Right cardiac atrium (tissue), 5 donors: ENCODE data around the gene IFT81. TPM values are rescaled to one million over a fixed set of nuclear protein-coding genes. Genes with fewer than 3 reads are reported as not detected.

Source experiments
- ATAC-seq, 2 donors: fragments of 200-7000 bp; cut with Tn5 transposase; one replicate each; pipeline versions ENCODE4 v1.8.0 to v1.9.1; 2020; ENCODE audit warnings: moderate library complexity in 2 of 2, mild to moderate bottlenecking in 1 of 2
- DNase-seq, 3 donors: peaks; one replicate each; pipeline ENCODE4 v3.0.0-alpha.2; 2020
- H3K27ac ChIP-seq: one replicate; pipeline ENCODE4 v1.5.1; 2013; ENCODE audit warnings: mild to moderate bottlenecking, low read length, control low read depth, moderate library complexity
- H3K27me3 ChIP-seq: one replicate; pipeline ENCODE4 v1.6.1; 2013; ENCODE audit not compliant: control insufficient read depth, insufficient read depth
- H3K4me1 ChIP-seq: one replicate; pipeline ENCODE4 v1.6.1; 2013; ENCODE audit warnings: low read length; ENCODE audit not compliant: control insufficient read depth, insufficient read depth
- H3K4me3 ChIP-seq: one replicate; pipeline ENCODE4 v1.5.1; 2013; ENCODE audit warnings: low read length, control low read depth
- H3K9me3 ChIP-seq: one replicate; pipeline ENCODE4 v1.6.1; 2013; ENCODE audit warnings: low read length; ENCODE audit not compliant: control insufficient read depth
- WGBS: extraction: QIAGEN DNeasy Blood & Tissue Kit; methylation state at CpG from one replicate; pipeline ENCODE4 v1.1.7; 2013; 5-methylcytosine and 5-hydroxymethylcytosine counted together
- intact Hi-C, 4 donors: fragments of 100-400 bp; cut with DNase I; formaldehyde crosslinking; loops; one replicate each; pipeline versions ENCODE4 v1.11.0 to v1.14.0; 2022 to 2023
- polyA plus RNA-seq: library from polyadenylated mRNA; stranded (reverse); fragments of 200-250 nt; gene quantifications from one replicate; pipeline ENCODE4 v1.2.3, GENCODE V29; 2013
- total RNA-seq, 4 donors: library from RNA; stranded (reverse); fragmentation: NEBNext Ultra II Directional; extraction: Animal tissue kit (Norgen Biotek cat#: 25700); gene quantifications; one replicate each; pipeline ENCODE4 v1.2.1, GENCODE V29; 2021
- donor health status: healthy with polysubstance abuse.
- donor health status: DM: no; HTN: yes; CAD: no.
- donor health status: DM: no; HTN: no; CAD: no.
- donor health status: DM: no; HTN: yes; CAD: no; lungs with severe emphysema.
- donor health status: DM: yes; HTN: yes; CAD: no.

The IFT81 gene
- total and polyA plus RNA-seq, 5 donors: 7.6 to 14.9 (median 11.2) TPM

- DNase-seq: no peak
- intact Hi-C loops: no loop called here
- H3K4me3 ChIP-seq: no peak overlapping the region
- no peak overlapping the region for H3K27ac ChIP-seq
- WGBS: 88% methylated on average over 1 of the region's 1 CpG
- no peaks in the 10 kb centered on the region for H3K27me3 ChIP-seq
- ATAC-seq: no peak
- no peaks in the 10 kb centered on the region for H3K4me1 ChIP-seq
- H3K9me3 ChIP-seq: no peaks in the 10 kb centered on the region
Measured at GRCh38 chr12:110230655-110231054, 106.5 kb downstream of the IFT81 start.

GRCh38 chr12:110233212-110233903 lies 109.2 kb downstream of the IFT81 start:
- Histone ChIP-seq H3K27me3 (no peaks in the 10 kb centered on the region), H3K27ac (peak overlapping the region; percentile 42), H3K4me1 (no peaks in the 10 kb centered on the region), H3K9me3 (no peaks in the 10 kb centered on the region), H3K4me3 (no peak overlapping the region)
- intact Hi-C loops: no loop called here
- peak; percentile 69 to 73 for ATAC-seq
- 60% methylated on average over 6 of the region's 6 CpGs for WGBS
- no peak for DNase-seq

GRCh38 chr12:110234331-110234751 lies 110.2 kb downstream of the IFT81 start:
- no peak for DNase-seq
- intact Hi-C loops: no loop called here
- Histone ChIP-seq H3K4me3 (no peak overlapping the region), H3K4me1 (no peaks in the 10 kb centered on the region), H3K27ac (no peak overlapping the region), H3K27me3 (no peaks in the 10 kb centered on the region), H3K9me3 (no peaks in the 10 kb centered on the region)
- no peak for ATAC-seq
- 16% methylated on average over 2 of the region's 2 CpGs for WGBS

- Histone ChIP-seq H3K27ac (no peak overlapping the region), H3K4me3 (no peak overlapping the region), H3K4me1 (no peaks in the 10 kb centered on the region), H3K27me3 (no peaks in the 10 kb centered on the region), H3K9me3 (no peaks in the 10 kb centered on the region)
- intact Hi-C loops: no loop called here
- 14% methylated on average over 3 of the region's 3 CpGs for WGBS
- ATAC-seq (peak; percentile 39 to 47), DNase-seq (no peak)
Measured at GRCh38 chr12:110234755-110235154, 110.6 kb downstream of the IFT81 start.

- intact Hi-C loops: no loop called here
- WGBS: 46% methylated on average over 1 of the region's 1 CpG
- no peaks in the 10 kb centered on the region for H3K27me3 ChIP-seq
Measured at GRCh38 chr12:110235383-110235782, 111.2 kb downstream of the IFT81 start.

GRCh38 chr12:110243227-110243626 lies 119.1 kb downstream of the IFT81 start:
- intact Hi-C loops: loop anchor here in 1 of 4 donors (10.0 kb wide), 1 partner anchor 138 kb away; no protein-coding TSS in a partner anchor
- no peak overlapping the region for H3K4me3 ChIP-seq
- H3K27ac ChIP-seq: no peak overlapping the region
- 90% methylated on average over 5 of the region's 5 CpGs for WGBS
- no peak for DNase-seq
- no peaks in the 10 kb centered on the region for H3K27me3 ChIP-seq
- no peaks in the 10 kb centered on the region for H3K9me3 ChIP-seq
- no peak for ATAC-seq
- peaks cover 6% of the 10 kb centered on the region for H3K4me1 ChIP-seq

More at GRCh38 chr12:110235383-110235782, 111.2 kb downstream of the IFT81 start:
- H3K4me1 ChIP-seq: no peaks in the 10 kb centered on the region
- H3K27ac ChIP-seq: no peak overlapping the region
- no peak overlapping the region for H3K4me3 ChIP-seq
- DNase-seq: no peak
- H3K9me3 ChIP-seq: no peaks in the 10 kb centered on the region
- no peak for ATAC-seq

- Histone ChIP-seq H3K4me1 (peaks cover 11% of the 10 kb centered on the region), H3K27me3 (no peaks in the 10 kb centered on the region), H3K27ac (peak overlapping the region; percentile 67), H3K9me3 (no peaks in the 10 kb centered on the region), H3K4me3 (no peak overlapping the region)
- intact Hi-C loops: loop anchor here in 1 of 4 donors (10.0 kb wide), 1 partner anchor 140 kb away; no protein-coding TSS in a partner anchor
- ATAC-seq (no peak), DNase-seq (no peak)
- 79% methylated on average over 12 of the region's 12 CpGs for WGBS
Measured at GRCh38 chr12:110244372-110244771, 120.2 kb downstream of the IFT81 start.

GRCh38 chr12:110244829-110245228 lies 120.7 kb downstream of the IFT81 start:
- 59% methylated on average over 8 of the region's 8 CpGs for WGBS
- Histone ChIP-seq H3K4me1 (peaks cover 15% of the 10 kb centered on the region), H3K4me3 (no peak overlapping the region), H3K9me3 (no peaks in the 10 kb centered on the region), H3K27ac (peak overlapping the region; percentile 72), H3K27me3 (no peaks in the 10 kb centered on the region)
- ATAC-seq: peak; percentile 51 to 55
- intact Hi-C loops: loop anchor here in 1 of 4 donors (5.0 to 10.0 kb wide), 2 partner anchors 37 to 140 kb away; partner anchors contain the start of gene ATP2A2
- peak; percentile 36 to 79 (median 79) for DNase-seq

GRCh38 chr12:110245369-110245772 lies 121.2 kb downstream of the IFT81 start:
- Histone ChIP-seq H3K4me3 (no peak overlapping the region), H3K27ac (peak overlapping the region; percentile 91), H3K27me3 (no peaks in the 10 kb centered on the region), H3K9me3 (no peaks in the 10 kb centered on the region), H3K4me1 (peaks cover 15% of the 10 kb centered on the region)
- peak; percentile 39 to 79 (median 69) for DNase-seq
- no peak for ATAC-seq
- 55% methylated on average over 3 of the region's 3 CpGs for WGBS
- intact Hi-C loops: loop anchor here in 1 of 4 donors (5.0 to 10.0 kb wide), 2 partner anchors 37 to 141 kb away; partner anchors contain the start of gene ATP2A2

GRCh38 chr12:110246636-110247339 lies 122.6 kb downstream of the IFT81 start:
- H3K9me3 ChIP-seq: no peaks in the 10 kb centered on the region
- intact Hi-C loops: loop anchor here in 1 of 4 donors (5.0 to 10.0 kb wide), 2 partner anchors 36 to 142 kb away; partner anchors contain the start of gene ATP2A2
- H3K4me3 ChIP-seq: no peak overlapping the region
- H3K27me3 ChIP-seq: no peaks in the 10 kb centered on the region
- H3K4me1 ChIP-seq: peaks cover 15% of the 10 kb centered on the region
- DNase-seq (peak in 2 of 3 donors; percentile 65 to 66), ATAC-seq (peak; percentile 56 to 66)
- H3K27ac ChIP-seq: peak overlapping the region; percentile 91
- WGBS: 44% methylated on average over 4 of the region's 4 CpGs
